Left renal pelvis (tissue), 4 donors: ENCODE measurements around the gene IRF5. TPM values are rescaled to one million over a fixed set of nuclear protein-coding genes. Genes with fewer than 3 reads are reported as not detected.

Experiments
- DNase-seq, 4 donors: peaks; one replicate each; pipeline ENCODE4 v3.0.0-alpha.2; 2013; ENCODE audit warnings: low read depth in 4 of 4, low spot score in 3 of 4
- polyA plus RNA-seq, 4 donors: library from polyadenylated mRNA; unstranded; fragments of 120-200 nt; gene quantifications; one replicate each; pipeline ENCODE4 v1.2.1, GENCODE V29; 2013; ENCODE audit not compliant: insufficient read length in 4 of 4

Gene IRF5
- polyA plus RNA-seq, 4 donors, result 2.8 to 16.1 (median 10.4) TPM

- DNase-seq, result no peak
Observed at GRCh38 chr7:128919881-128920799, 17.6 kb upstream of the IRF5 start.

- DNase-seq, result no peak
Observed at GRCh38 chr7:128920913-128921582, 16.7 kb upstream of the IRF5 start.

- no peak for DNase-seq
Observed at GRCh38 chr7:128921866-128922440, 15.8 kb upstream of the IRF5 start.

GRCh38 chr7:128922496-128923410, 15.0 kb upstream of the IRF5 start:
- DNase-seq, result no peak

- DNase-seq, result no peak
Observed at GRCh38 chr7:128923411-128923800, 14.3 kb upstream of the IRF5 start.

GRCh38 chr7:128924707-128925588, 12.8 kb upstream of the IRF5 start:
- DNase-seq, result no peak

- DNase-seq, result no peak
Observed at GRCh38 chr7:128928159-128928813, 9.4 kb upstream of the IRF5 start.

GRCh38 chr7:128928882-128929788, 8.6 kb upstream of the IRF5 start:
- no peak for DNase-seq

- DNase-seq, result no peak
Observed at GRCh38 chr7:128931190-128931798, 6.4 kb upstream of the IRF5 start.

GRCh38 chr7:128931965-128932861, 5.5 kb upstream of the IRF5 start:
- no peak for DNase-seq

GRCh38 chr7:128932862-128933179, 4.9 kb upstream of the IRF5 start:
- DNase-seq, result no peak

- DNase-seq, result no peak
Observed at GRCh38 chr7:128933180-128933891, 4.4 kb upstream of the IRF5 start.

- DNase-seq, result no peak
Observed at GRCh38 chr7:128934361-128935341, 3.1 kb upstream of the IRF5 start.

GRCh38 chr7:128935342-128935730, 2.4 kb upstream of the IRF5 start:
- no peak for DNase-seq

GRCh38 chr7:128936798-128937197, 929 bp upstream of the IRF5 start:
- no peak for DNase-seq
